Upper lobe of left lung (tissue), 4 donors: Measurements from ENCODE around the gene EXOC2.

Source experiments
- EP300 ChIP-seq, 4 donors: sonication (generic); formaldehyde crosslinking; IDR thresholded peaks; one replicate each; pipeline ENCODE4 v1.5.1; 2017; ENCODE audit warnings: antibody characterized with exemption in 4 of 4, control low read depth in 2 of 4
- POLR2A ChIP-seq, 4 donors: fragments of 450-650 bp; IDR thresholded peaks; one replicate each; pipeline ENCODE4 v1.5.1; 2016 to 2017; ENCODE audit warnings: antibody characterized with exemption in 4 of 4, mild to moderate bottlenecking in 2 of 4
- POLR2AphosphoS5 ChIP-seq, 2 donors: sonication (generic); formaldehyde crosslinking; IDR thresholded peaks; one replicate each; pipeline ENCODE4 v1.5.1; 2017; ENCODE audit warnings: antibody characterized with exemption in 2 of 2
- TF ChIP-seq, protein P1 (sequence below), 6 experiments: fragments of 450-650 bp in 4 of 6; fragments of 200-600 bp in 2 of 6; sonication (generic) in 2 of 6; IDR thresholded peaks; one replicate each; pipeline ENCODE4 v1.5.1; 2016 to 2019; ENCODE audit warnings: antibody characterized with exemption in 6 of 6

DNA sequence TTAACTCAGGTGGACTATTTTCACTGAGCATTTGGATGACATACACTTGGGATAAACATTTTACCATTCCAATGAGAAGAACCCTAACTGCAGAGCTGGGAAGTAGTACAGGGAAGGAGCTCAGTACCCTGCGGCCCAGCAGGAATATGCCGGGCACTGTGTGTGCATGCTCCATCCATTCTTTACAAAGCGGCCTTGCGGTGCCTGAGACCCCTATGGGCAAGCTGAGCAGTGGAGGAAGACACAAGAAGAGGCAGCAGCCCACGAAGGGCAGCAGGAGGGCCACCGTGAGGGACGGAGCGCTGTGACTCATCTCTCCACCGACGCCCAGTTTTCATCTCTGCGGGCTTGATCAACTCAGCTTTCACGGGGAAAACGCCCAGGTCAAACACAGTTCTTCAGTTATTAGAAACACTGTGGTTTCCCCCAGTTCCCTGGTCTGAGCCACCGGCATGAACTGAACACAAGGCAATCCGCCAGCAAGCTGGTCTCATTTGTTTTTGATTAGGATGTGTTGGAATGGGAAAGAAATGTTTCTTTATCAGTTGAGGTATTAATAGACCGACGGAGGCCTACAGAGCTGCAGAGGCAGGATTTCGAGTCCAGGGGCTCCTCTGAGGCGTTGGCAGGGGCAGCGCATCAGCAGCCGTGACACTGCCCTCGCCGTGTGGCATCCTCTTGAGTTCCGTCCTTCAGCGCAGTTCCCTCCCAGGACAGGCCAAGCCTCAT lies 256.5 kb downstream of the EXOC2 start:
- TF ChIP-seq, protein P1, sequence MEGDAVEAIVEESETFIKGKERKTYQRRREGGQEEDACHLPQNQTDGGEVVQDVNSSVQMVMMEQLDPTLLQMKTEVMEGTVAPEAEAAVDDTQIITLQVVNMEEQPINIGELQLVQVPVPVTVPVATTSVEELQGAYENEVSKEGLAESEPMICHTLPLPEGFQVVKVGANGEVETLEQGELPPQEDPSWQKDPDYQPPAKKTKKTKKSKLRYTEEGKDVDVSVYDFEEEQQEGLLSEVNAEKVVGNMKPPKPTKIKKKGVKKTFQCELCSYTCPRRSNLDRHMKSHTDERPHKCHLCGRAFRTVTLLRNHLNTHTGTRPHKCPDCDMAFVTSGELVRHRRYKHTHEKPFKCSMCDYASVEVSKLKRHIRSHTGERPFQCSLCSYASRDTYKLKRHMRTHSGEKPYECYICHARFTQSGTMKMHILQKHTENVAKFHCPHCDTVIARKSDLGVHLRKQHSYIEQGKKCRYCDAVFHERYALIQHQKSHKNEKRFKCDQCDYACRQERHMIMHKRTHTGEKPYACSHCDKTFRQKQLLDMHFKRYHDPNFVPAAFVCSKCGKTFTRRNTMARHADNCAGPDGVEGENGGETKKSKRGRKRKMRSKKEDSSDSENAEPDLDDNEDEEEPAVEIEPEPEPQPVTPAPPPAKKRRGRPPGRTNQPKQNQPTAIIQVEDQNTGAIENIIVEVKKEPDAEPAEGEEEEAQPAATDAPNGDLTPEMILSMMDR (IDR thresholded peaks at IDR 0.05) = no peak
- TF ChIP-seq POLR2A (IDR thresholded peaks at IDR 0.05) (no peak), POLR2AphosphoS5 (IDR thresholded peaks at IDR 0.05) (no peak), EP300 (IDR thresholded peaks at IDR 0.05) (no peak)
